ENCODE data around the gene CCDC106.

GRCh38 chr19:55684946-55685681 is 37.1 kb downstream of the CCDC106 start:
- TF ChIP-seq CTCF (IDR thresholded peaks at IDR 0.05) = no peak
- no peak for TF ChIP-seq POLR2A (IDR thresholded peaks at IDR 0.05)

All from Peyer's patch (tissue), 4 donors.